CD4-positive, alpha-beta T cell treated with Interleukin-1 beta for 1 hour (primary cell): Measurements from ENCODE around the gene PTPRN2.
"Not testable (repeated sequence)": the region's sequence is repeated elsewhere in the genome, so short reads cannot be mapped to it uniquely, and the experiment has no call there.

ENCODE experiments used
- DNase-seq, 2 donors: peaks; one replicate each; pipeline ENCODE4 v3.0.0-alpha.2; 2020 to 2022

PTPRN2 gene

GRCh38 chr7:157707983-157708918, 879.4 kb downstream of the PTPRN2 start:
- DNase-seq = no peak

GRCh38 chr7:157704365-157704764, 883.3 kb downstream of the PTPRN2 start:
- DNase-seq = no peak

DNA sequence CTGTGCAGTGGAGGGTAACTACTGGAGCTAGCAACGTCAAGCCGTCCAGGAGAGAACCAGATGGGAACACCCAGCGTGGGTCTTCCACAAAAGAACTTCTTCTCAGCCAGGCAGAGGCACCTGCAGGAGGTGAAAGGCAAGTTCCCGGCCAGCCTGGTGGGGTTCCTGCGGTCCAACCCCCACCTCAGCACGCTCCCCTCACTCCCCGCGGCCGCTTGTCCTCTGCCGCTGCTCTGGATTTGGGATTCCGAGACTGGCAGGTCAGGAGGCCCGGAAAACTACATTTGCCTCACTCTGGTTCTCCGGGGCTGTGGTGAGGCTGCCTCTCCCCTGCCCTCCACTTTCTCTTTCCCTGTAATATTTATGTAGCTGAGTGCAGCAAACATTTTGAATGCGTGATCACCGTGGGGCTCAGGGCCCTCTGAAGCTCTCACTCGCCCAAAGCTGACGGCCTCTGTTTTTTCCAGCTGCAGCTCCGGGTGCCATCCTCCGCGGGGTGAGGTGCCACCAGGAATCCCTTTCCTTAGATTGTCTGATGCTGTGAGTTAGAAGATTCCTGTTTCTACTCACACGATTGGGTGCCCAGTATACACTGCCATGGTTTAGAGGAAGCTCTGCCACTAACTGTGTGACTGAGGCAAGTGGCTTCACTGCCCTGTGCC, 884.0 kb downstream of the PTPRN2 start:
- DNase-seq = no peak

DNA sequence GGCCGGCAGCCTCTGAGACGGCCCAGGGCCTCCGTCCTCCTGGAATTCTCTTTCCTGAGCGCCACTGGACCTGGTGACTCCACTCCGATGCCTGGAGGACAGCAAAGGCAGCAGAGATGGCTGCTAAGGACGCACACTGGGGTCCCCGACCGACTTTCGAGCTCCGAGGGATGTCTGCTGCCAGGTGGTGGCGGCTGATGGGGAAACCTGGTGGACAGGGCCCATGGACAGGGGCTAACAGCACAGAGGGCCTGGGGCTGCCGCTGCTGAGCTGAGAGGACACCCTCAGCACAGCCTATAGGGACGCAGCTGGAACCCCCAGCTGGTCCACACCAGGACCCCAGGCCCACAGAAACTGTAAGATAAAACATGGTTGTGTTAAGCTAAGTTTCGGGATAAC, 884.5 kb downstream of the PTPRN2 start:
- no peak for DNase-seq

GRCh38 chr7:157702311-157703023, 885.2 kb downstream of the PTPRN2 start:
- DNase-seq = no peak

DNA sequence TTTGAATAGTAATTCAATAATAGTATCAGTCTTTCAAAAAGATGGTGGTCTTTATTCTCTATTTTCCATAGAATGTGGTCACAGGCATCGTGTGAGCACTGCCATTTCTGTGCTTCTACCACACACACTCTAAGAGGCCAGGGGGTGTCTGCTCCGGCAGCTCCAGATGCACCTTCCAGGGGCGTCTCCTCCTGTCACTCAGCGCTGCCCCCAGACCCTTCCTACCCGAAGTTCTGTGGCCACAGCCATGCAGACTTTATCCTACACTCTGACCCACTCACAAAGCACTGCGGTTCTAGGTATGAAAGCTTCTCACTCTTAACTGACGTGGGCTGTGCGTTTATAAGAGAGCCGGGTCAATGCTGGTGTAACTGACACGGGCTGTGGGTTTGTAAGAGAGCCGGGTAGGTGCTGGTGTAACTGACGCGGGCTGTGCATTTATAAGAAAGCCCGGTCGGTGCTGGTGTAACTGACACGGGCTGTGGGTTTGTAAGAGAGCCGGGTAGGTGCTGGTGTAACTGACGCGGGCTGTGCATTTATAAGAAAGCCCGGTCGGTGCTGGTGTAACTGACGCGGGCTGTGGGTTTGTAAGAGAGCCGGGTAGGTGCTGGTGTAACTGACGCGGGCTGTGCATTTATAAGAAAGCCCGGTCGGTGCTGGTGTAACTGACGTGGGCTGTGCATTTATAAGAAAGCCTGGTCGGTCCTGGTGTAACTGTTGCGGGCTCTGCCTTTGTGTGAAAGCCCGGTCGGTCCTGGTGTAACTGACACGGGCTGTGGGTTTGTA, 886.0 kb downstream of the PTPRN2 start:
- not testable (repeated sequence) for DNase-seq

- DNase-seq = no peak
Measured at GRCh38 chr7:157700231-157701005, 887.2 kb downstream of the PTPRN2 start.

DNA sequence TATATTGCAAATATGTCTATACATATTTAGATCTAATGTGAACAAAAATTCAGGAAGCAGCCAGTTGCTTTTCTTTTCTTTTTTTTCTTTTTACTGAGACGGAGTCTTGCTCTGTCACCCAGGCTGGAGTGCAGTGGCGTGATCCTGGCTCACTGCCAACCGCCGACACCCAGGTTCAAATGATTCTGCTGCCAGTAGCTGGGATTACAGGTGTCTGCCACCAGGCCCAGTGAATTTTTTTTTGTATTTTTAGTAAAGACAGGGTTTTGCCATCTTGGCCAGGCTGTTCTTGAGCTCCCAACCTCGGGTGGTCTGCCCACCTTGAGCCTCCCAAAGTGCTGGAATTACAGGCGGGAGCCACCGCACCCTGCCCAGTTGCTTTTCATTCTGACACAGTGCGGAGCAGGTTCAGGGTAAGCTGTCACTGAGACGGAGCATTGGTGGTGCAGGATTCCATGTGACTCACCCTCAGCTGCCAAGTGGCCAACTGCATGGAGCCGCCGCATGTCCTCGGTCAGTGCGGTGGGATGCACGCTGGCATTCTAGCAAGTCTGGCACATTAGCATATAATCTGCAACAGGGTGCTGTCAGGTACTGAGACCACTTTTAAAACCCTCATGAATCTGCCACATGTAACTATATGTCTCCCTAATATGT, 888.1 kb downstream of the PTPRN2 start:
- DNase-seq = no peak

DNA sequence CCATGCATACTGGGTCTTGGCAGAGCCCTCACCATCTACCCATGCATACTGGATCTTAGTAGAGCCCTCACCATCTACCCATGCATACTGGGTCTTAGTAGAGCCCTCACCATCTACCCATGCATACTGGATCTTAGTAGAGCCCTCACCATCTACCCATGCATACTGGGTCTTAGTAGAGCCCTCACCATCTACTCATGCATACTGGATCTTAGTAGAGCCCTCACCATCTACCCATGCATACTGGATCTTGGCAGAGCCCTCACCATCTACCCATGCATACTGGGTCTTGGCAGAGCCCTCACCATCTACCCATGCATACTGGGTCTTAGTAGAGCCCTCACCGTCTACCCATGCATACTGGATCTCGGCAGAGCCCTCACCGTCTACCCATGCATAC, 890.3 kb downstream of the PTPRN2 start:
- DNase-seq = not testable (repeated sequence)

DNA sequence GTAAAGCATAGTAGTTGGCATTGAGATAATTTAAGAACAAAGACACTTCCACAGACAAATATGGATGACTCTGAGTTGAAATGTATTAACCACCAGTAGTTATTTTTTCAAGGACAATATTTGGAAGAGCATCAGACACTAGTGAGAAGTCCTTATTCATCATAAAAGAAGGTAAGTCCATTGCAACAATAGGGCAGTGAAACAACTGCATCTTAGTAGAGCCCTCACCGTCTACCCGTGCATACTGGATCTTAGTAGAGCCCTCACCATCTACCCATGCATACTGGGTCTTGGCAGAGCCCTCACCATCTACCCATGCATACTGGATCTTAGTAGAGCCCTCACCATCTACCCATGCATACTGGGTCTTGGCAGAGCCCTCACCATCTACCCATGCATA, 892.0 kb downstream of the PTPRN2 start:
- DNase-seq = not testable (repeated sequence)

DNA sequence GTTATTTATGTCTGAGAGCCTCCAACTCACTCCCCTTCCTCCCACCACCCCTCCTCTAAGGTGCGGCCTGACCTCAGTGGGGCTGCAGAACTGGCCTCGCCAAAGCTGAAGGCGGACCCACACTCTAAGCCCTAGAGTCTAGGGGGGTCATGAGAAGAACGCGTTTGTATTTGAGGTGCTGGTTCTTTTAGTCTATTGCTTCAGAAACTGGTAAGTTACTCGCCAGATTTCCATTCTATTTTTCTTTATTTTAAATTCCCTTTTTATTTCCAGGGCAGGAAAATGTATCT, 893.3 kb downstream of the PTPRN2 start:
- no peak for DNase-seq

- no peak for DNase-seq
Measured at GRCh38 chr7:157693521-157694375, 893.9 kb downstream of the PTPRN2 start.

- no peak for DNase-seq
Measured at GRCh38 chr7:157693071-157693520, 894.5 kb downstream of the PTPRN2 start.

DNA sequence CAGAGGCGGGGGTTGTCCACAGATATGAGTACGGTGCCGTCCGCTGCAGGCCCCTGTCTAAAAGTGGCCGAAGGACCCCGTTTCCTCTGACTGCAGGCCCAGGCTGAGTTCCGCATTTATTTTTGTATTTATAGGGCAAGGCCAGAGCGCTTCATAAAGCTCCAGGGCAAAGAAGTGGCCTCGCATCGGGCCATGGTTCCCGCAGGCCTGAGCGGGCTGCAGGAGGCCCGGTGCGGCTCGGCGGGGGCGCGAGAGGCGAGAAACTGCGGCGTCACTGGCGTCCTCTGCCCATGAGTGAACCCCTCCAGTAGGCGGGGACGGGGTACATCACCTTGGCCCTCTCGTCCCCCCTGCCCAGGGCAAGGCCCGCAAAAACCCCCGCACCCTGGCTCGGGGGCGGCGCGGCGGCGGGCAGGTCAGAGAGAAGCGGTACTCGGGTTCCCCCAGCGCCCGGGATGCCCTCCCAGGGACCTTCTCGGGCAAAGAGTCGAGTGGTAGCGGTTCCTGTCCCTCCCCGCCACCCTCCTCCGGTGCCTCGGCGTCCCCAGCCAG, 895.1 kb downstream of the PTPRN2 start:
- DNase-seq = no peak

DNA sequence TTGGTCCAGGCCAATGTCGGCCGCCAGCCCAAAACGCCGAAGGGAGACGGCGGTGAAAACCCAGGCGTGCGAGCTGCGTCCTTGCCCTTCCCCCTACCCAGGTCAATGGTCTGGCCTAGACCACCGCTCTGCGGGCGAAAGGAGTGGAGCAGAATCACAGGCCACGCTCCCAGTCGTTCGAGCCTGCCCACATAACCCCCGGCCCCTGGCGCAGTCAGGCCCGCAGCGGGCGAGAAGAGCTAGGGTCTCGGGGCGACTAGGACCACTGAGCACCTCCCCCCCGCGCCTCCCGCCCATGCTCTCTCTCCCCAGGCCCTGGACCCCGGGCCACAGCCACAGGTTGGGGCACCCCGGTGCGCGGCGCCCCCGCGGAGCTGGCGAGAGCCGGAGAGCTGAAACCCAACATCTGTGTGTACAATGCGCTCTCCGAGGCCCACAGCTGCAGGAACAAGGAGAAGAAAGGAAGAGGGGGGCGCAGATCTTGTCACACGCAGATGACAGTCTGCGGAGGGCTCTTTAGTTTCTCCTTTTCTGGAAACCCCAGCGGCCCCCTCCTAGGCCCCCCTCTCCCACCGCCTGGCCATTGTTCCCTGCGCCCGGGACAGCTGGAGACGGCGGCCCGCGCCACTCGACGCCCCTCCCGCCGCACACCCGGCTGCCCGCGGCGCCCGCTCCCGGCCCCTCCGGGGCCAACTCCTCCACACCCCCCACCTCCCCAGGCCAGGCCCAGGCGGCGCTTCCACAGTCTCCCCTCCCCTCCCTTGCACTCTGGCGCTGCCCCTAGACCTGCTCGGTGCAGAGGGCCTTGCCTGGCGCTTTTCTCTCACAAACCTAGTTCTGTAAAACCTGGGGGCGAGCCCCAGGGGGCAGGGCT, 895.8 kb downstream of the PTPRN2 start:
- no peak for DNase-seq

DNA sequence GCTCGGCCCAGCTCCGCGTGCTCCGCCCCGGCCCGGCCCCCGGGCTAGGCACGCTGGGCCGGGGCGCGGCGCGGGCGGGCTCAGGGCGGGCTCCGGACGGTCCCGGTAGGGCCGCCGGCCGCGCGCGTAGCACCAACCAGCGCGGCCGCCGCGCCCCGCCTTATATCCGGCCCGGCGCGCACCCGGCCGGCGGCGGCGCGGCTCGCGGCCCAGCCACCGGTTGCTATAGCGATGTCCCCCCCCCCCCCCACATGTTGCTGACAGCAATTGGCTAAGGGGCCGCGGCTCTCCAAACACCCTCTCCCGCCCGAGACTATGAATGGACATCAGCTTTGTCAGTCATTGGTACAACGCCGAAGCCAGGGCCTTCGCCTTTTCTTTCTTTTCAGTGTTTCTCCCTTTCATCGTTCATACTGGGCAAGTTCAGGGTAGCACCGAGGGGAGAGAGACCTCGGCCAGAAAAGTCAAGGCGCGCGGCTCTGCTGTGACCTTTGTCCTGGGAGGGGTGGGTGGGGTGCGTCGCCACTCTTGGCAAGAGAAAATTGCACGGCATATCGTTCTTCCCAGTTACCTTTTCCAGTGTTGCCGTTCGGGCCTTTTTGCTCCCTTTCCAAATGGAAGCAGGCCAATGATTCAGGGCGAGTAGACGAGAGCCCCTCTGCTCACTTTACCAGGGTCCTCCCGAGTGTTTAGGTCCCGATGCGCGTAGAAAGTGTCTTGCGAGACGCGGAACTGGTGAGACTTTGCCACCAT, 896.6 kb downstream of the PTPRN2 start:
- DNase-seq = no peak

DNA sequence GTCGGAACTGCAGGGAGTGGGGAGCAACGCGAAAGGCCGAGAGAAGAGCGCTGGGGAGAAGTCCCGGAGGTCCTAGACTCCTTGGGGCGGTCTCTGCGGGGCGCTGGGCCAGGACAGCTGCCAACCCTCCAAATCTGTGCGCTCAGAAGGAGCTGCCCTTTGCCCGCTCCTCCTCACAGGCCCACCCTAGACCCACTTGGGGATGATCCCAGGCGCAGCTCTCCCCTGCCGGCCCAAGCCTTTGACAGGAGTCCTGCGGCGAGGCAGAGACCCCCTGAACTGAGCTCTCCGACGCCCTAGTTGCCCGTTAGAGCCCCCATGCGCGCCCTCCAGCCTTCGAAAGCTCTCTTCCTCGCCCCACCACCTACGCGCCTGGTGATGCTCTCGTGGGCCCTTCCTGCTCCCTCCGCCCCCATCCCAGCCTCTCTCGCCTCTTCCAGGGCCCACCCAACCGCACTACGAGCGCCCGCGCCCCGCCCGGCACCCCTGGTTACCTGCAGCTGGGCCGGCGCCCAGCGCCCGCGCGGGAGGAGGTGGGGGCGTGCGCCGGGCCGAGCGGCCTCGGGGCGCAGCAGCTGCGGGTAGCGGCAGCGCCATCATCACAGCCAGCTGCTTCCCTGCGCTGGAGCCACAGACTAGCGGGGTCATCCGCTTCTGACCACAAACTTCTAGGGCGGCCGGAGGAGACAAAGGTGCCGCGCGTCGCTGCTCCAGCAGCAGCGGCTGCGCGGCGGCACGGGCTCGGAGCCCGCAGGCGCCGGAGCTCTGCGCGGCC, 897.4 kb downstream of the PTPRN2 start:
- DNase-seq = no peak
